SK-N-SH treated with all-trans-retinoic acid at 6 μM for 48 hours (cell line): ENCODE data around the gene CASP1.

Experiments
- ATAC-seq: fragments of 200-7000 bp; cut with Tn5 transposase; 3 replicates; pipeline ENCODE4 v1.9.1; 2020; ENCODE audit warnings: mild to moderate bottlenecking, moderate library complexity
- CSDC2 ChIP-seq: fragments of 250-450 bp; sonication (Bioruptor Pico); IDR thresholded peaks from 2 replicates; pipeline ENCODE4 v1.5.0; 2020; ENCODE audit warnings: mild to moderate bottlenecking, moderate library complexity
- ESRRG ChIP-seq: fragments of 250-450 bp; sonication (Bioruptor Pico); IDR thresholded peaks from 2 replicates; pipeline ENCODE4 v1.6.1; 2021; ENCODE audit warnings: mild to moderate bottlenecking
- PPARA ChIP-seq: fragments of 250-450 bp; sonication (Bioruptor Pico); IDR thresholded peaks from 2 replicates; pipeline ENCODE4 v1.5.0; 2020; ENCODE audit warnings: mild to moderate bottlenecking, borderline replicate concordance
- RARB ChIP-seq: fragments of 250-450 bp; sonication (Bioruptor Pico); IDR thresholded peaks from 2 replicates; pipeline ENCODE4 v1.8.0; 2021; ENCODE audit warnings: mild to moderate bottlenecking, moderate library complexity
- SNAI2 ChIP-seq: fragments of 250-450 bp; sonication (Bioruptor Pico); IDR thresholded peaks from 2 replicates; pipeline ENCODE4 v1.5.0; 2020; ENCODE audit warnings: mild to moderate bottlenecking, moderate library complexity
- TOX ChIP-seq: fragments of 250-450 bp; sonication (Bioruptor Pico); IDR thresholded peaks from 2 replicates; pipeline ENCODE4 v1.8.0; 2021; ENCODE audit warnings: mild to moderate bottlenecking, moderate library complexity, borderline replicate concordance
- ZFP3 ChIP-seq: fragments of 250-450 bp; sonication (Bioruptor Pico); IDR thresholded peaks from 2 replicates; pipeline ENCODE4 v1.5.0; 2020; ENCODE audit warnings: mild to moderate bottlenecking, moderate library complexity
- ZFP30 ChIP-seq: fragments of 450-650 bp; formaldehyde crosslinking; IDR thresholded peaks from 2 replicates; pipeline ENCODE4 v1.5.0; 2022; ENCODE audit warnings: mild to moderate bottlenecking, moderate library complexity
- ZNF565 ChIP-seq: fragments of 450-650 bp; formaldehyde crosslinking; conservative IDR thresholded peaks from 2 replicates; pipeline ENCODE4 v1.5.0; 2020; ENCODE audit warnings: low read depth, mild to moderate bottlenecking, moderate library complexity
- TF ChIP-seq, protein P1 (sequence below): fragments of 250-450 bp; sonication (Bioruptor Pico); IDR thresholded peaks from 2 replicates; pipeline ENCODE4 v1.5.1; 2021; ENCODE audit warnings: mild to moderate bottlenecking, moderate library complexity
- TF ChIP-seq, protein P2 (sequence below): fragments of 250-450 bp; sonication (Bioruptor Pico); IDR thresholded peaks from 2 replicates; pipeline ENCODE4 v1.8.0; 2020; ENCODE audit warnings: mild to moderate bottlenecking, moderate library complexity, borderline replicate concordance

Gene CASP1

DNA sequence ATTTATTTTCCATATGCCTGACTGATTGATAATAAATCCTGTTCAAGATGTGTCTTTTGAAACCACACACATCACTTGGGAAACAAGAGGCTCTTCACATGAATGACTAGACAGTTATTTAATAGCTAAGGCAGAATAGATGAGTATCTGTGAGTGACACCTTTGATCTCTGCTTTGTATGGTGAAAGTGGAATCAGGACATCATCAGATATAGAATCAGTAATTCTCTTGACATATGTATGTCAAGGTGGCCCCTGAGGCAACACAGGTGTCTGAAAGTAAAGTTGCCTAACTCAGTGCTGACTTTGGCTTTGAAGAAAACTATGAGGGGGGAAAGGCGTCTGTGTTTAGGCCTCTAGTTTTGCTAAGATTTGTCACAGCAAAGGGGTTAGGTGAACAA lies 55.1 kb downstream of the CASP1 start:
- TF ChIP-seq, protein P1, sequence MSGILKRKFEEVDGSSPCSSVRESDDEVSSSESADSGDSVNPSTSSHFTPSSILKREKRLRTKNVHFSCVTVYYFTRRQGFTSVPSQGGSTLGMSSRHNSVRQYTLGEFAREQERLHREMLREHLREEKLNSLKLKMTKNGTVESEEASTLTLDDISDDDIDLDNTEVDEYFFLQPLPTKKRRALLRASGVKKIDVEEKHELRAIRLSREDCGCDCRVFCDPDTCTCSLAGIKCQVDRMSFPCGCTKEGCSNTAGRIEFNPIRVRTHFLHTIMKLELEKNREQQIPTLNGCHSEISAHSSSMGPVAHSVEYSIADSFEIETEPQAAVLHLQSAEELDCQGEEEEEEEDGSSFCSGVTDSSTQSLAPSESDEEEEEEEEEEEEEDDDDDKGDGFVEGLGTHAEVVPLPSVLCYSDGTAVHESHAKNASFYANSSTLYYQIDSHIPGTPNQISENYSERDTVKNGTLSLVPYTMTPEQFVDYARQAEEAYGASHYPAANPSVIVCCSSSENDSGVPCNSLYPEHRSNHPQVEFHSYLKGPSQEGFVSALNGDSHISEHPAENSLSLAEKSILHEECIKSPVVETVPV (CRISPR knock-in tag) = no peak
- TF ChIP-seq ZFP3 (CRISPR knock-in tag) (no peak), SNAI2 (CRISPR knock-in tag) (no peak), ZFP30 (CRISPR knock-in tag) (no peak), RARB (no peak), TOX (CRISPR knock-in tag) (no peak), PPARA (CRISPR knock-in tag) (no peak), ZNF565 (no peak), CSDC2 (CRISPR knock-in tag) (no peak), ESRRG (CRISPR knock-in tag) (no peak)
- TF ChIP-seq, protein P2, sequence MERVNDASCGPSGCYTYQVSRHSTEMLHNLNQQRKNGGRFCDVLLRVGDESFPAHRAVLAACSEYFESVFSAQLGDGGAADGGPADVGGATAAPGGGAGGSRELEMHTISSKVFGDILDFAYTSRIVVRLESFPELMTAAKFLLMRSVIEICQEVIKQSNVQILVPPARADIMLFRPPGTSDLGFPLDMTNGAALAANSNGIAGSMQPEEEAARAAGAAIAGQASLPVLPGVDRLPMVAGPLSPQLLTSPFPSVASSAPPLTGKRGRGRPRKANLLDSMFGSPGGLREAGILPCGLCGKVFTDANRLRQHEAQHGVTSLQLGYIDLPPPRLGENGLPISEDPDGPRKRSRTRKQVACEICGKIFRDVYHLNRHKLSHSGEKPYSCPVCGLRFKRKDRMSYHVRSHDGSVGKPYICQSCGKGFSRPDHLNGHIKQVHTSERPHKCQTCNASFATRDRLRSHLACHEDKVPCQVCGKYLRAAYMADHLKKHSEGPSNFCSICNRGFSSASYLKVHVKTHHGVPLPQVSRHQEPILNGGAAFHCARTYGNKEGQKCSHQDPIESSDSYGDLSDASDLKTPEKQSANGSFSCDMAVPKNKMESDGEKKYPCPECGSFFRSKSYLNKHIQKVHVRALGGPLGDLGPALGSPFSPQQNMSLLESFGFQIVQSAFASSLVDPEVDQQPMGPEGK (CRISPR knock-in tag) = no peak
- ATAC-seq = no peak
